SK-N-SH (cell line): Measurements from ENCODE around the gene C1orf52. TPM values are rescaled to one million over a fixed set of nuclear protein-coding genes. Genes with fewer than 3 reads are reported as not detected.

Experiments
- CTCF ChIA-PET: fragments of 300-600, 350-600 bp; formaldehyde crosslinking; extraction: SDS; loops from one replicate; lab custom pipeline; 2021; lab: Yijun Ruan, JAX
- POLR2A ChIA-PET: fragments of 350-600 bp; sonication (Branson Sonifier 250); formaldehyde crosslinking; extraction: SDS; loops from one replicate; lab custom pipeline; 2020; ENCODE audit warnings: antibody characterized with exemption, inconsistent platforms; lab: Yijun Ruan, JAX
- DNase-seq: peaks from one replicate; pipeline ENCODE4 v3.0.0; 2012
- H2AFZ ChIP-seq: fragments of 200-600 bp; sonication (generic); 2 replicates; pipeline ENCODE4 v1.8.1; 2016; ENCODE audit warnings: antibody characterized with exemption, mild to moderate bottlenecking, low read depth
- H3F3A ChIP-seq: fragments of 200-600 bp; sonication (generic); replicated peaks from 2 replicates; pipeline ENCODE3; 2016; ENCODE audit warnings: antibody characterized with exemption, mild to moderate bottlenecking; ENCODE audit not compliant: insufficient read depth
- H3K27ac ChIP-seq, 2 experiments: fragments of 200-500 bp in 1 of 2; fragments of 200-600 bp in 1 of 2; sonication (Bioruptor generic) in 1 of 2; sonication (generic), shearing (Covaris generic) in 1 of 2; 2 replicates each; pipeline versions ENCODE4 v1.5.1 to v1.6.1; 2014 to 2016; ENCODE audit warnings: low read depth in 2 of 2, inconsistent platforms in 1 of 2, low read length in 1 of 2, mild to moderate bottlenecking in 1 of 2, mixed read lengths in 1 of 2
- H3K27me3 ChIP-seq: fragments of 200-600 bp; sonication (generic), shearing (Covaris generic); 2 replicates; pipeline ENCODE4 v1.6.1; 2016; ENCODE audit warnings: mixed run types; ENCODE audit not compliant: insufficient read depth
- H3K36me3 ChIP-seq, 2 experiments: fragments of 200-500 bp in 1 of 2; fragments of 200-600 bp in 1 of 2; sonication (Bioruptor generic) in 1 of 2; sonication (generic) in 1 of 2; replicated peaks in 1 of 2; 2 replicates each; pipeline versions ENCODE3 to v1.5.1; 2014 to 2016; ENCODE audit warnings: low read length in 1 of 2, mild to moderate bottlenecking in 1 of 2; ENCODE audit not compliant: insufficient read depth in 2 of 2, control insufficient read depth in 1 of 2
- H3K4me1 ChIP-seq, 2 experiments: fragments of 200-500 bp in 1 of 2; fragments of 200-600 bp in 1 of 2; sonication (Bioruptor generic) in 1 of 2; sonication (generic), shearing (Covaris generic) in 1 of 2; 2 replicates each; pipeline versions ENCODE4 v1.5.1 to v1.6.1; 2014 to 2016; ENCODE audit warnings: low read depth in 1 of 2, low read length in 1 of 2, mixed run types in 1 of 2; ENCODE audit not compliant: insufficient read depth in 2 of 2, control insufficient read depth in 1 of 2
- H3K4me2 ChIP-seq: fragments of 200-600 bp; sonication (generic), shearing (Covaris generic); 2 replicates; pipeline ENCODE4 v1.6.1; 2017; ENCODE audit warnings: mixed run types
- H3K4me3 ChIP-seq, 2 experiments: fragments of 200-500 bp in 1 of 2; fragments of 200-600 bp in 1 of 2; sonication (Bioruptor generic) in 1 of 2; sonication (generic), shearing (Covaris generic) in 1 of 2; 2 replicates each; pipeline versions ENCODE4 v1.5.1 to v1.8.1; 2014 to 2016; ENCODE audit warnings: low read depth in 2 of 2, inconsistent platforms in 1 of 2, low read length in 1 of 2, mild to moderate bottlenecking in 1 of 2, mixed read lengths in 1 of 2, moderate library complexity in 1 of 2
- H3K79me2 ChIP-seq: fragments of 200-600 bp; sonication (generic); 2 replicates; pipeline ENCODE4 v1.8.1; 2017; ENCODE audit warnings: mild to moderate bottlenecking; ENCODE audit not compliant: insufficient read depth
- H3K9ac ChIP-seq: fragments of 200-600 bp; sonication (generic); 2 replicates; pipeline ENCODE4 v1.6.1; 2017; ENCODE audit warnings: mixed run types
- H3K9me2 ChIP-seq: fragments of 200-600 bp; sonication (generic); 2 replicates; pipeline ENCODE4 v1.6.1; 2017; ENCODE audit warnings: mixed run types
- H3K9me3 ChIP-seq: fragments of 200-600 bp; sonication (generic); 2 replicates; pipeline ENCODE4 v1.6.1; 2017; ENCODE audit warnings: mixed run types, mild to moderate bottlenecking, moderate library complexity
- H4K20me1 ChIP-seq: fragments of 200-600 bp; sonication (generic); 2 replicates; pipeline ENCODE4 v1.6.1; 2017; ENCODE audit warnings: mild to moderate bottlenecking, mixed run types; ENCODE audit not compliant: insufficient read depth
- CHD2 ChIP-seq: fragments of 150-350 bp; IDR thresholded peaks from 2 replicates; pipeline ENCODE4 v1.6.1; 2018; ENCODE audit warnings: low read length; ENCODE audit not compliant: partially characterized antibody
- EP300 ChIP-seq, 2 experiments: IDR thresholded peaks; 2 replicates each; pipeline versions ENCODE4 v1.4.0 to v1.6.1; 2012; ENCODE audit warnings: borderline replicate concordance in 1 of 2, low read depth in 1 of 2, low read length in 1 of 2
- FOXM1 ChIP-seq: IDR thresholded peaks from 2 replicates; pipeline ENCODE4 v1.4.0; 2012; ENCODE audit warnings: low read depth, mild to moderate bottlenecking
- GABPA ChIP-seq: IDR thresholded peaks from 2 replicates; pipeline ENCODE4 v1.4.0; 2012; ENCODE audit warnings: low read depth, mild to moderate bottlenecking
- GATA2 ChIP-seq: sonication (generic); formaldehyde crosslinking; IDR thresholded peaks from 2 replicates; pipeline ENCODE4 v1.5.0; 2020; ENCODE audit warnings: mild to moderate bottlenecking, missing genetic modification reagents
- JUND ChIP-seq: IDR thresholded peaks from 2 replicates; pipeline ENCODE4 v1.4.0; 2012
- MAX ChIP-seq: IDR thresholded peaks from 2 replicates; pipeline ENCODE4 v1.4.0; 2012; ENCODE audit warnings: low read depth
- MEF2A ChIP-seq: IDR thresholded peaks from 2 replicates; pipeline ENCODE4 v1.4.0; 2012; ENCODE audit warnings: low read depth, borderline replicate concordance
- MXI1 ChIP-seq: IDR thresholded peaks from 2 replicates; pipeline ENCODE4 v1.6.1; 2012; ENCODE audit warnings: mild to moderate bottlenecking, low read depth, low read length, improper control_type of control experiment
- POLR2AphosphoS5 ChIP-seq: IDR thresholded peaks from 2 replicates; pipeline ENCODE4 v1.6.1; 2012; ENCODE audit warnings: low read depth, low read length
- RAD21 ChIP-seq: IDR thresholded peaks from 2 replicates; pipeline ENCODE4 v1.6.1; 2012; ENCODE audit warnings: mild to moderate bottlenecking, low read length
- REST ChIP-seq: IDR thresholded peaks from 2 replicates; pipeline ENCODE4 v1.6.1; 2012; ENCODE audit warnings: mild to moderate bottlenecking, low read depth, low read length, moderate library complexity
- RXRA ChIP-seq: IDR thresholded peaks from 2 replicates; pipeline ENCODE4 v1.4.0; 2012; ENCODE audit warnings: low read depth, mild to moderate bottlenecking, borderline replicate concordance
- TAF1 ChIP-seq: IDR thresholded peaks from 2 replicates; pipeline ENCODE4 v1.6.1; 2012; ENCODE audit warnings: low read depth, mild to moderate bottlenecking, low read length, moderate library complexity, borderline replicate concordance
- TEAD4 ChIP-seq: IDR thresholded peaks from 2 replicates; pipeline ENCODE4 v1.4.0; 2012; ENCODE audit warnings: mild to moderate bottlenecking, borderline replicate concordance; ENCODE audit not compliant: insufficient read depth
- YY1 ChIP-seq: IDR thresholded peaks from 2 replicates; pipeline ENCODE4 v1.4.0; 2012; ENCODE audit warnings: low read depth, mild to moderate bottlenecking
- WGBS: methylation state at CpG from one replicate; pipeline ENCODE4 v1.1.6; 2017; ENCODE audit warnings: low lambda C conversion rate; 5-methylcytosine and 5-hydroxymethylcytosine counted together
- polyA plus RNA-seq, 3 experiments: library from polyadenylated mRNA; depleted of rRNA; stranded (reverse); fragments of >200 nt; gene quantifications; 2 replicates each; pipeline ENCODE4 v1.2.3, GENCODE V29; 2012
- TF ChIP-seq, protein P1 (sequence below): fragments of 150-350 bp; IDR thresholded peaks from 2 replicates; pipeline ENCODE4 v1.6.1; 2016; ENCODE audit warnings: mild to moderate bottlenecking, low read depth, low read length
- TF ChIP-seq, protein P2 (sequence below): IDR thresholded peaks from 2 replicates; pipeline ENCODE4; 2012

C1orf52 gene
- polyA plus RNA-seq, 1 of the 3 experiments (the other 2 are of a cell fraction), result 23.4 TPM

DNA sequence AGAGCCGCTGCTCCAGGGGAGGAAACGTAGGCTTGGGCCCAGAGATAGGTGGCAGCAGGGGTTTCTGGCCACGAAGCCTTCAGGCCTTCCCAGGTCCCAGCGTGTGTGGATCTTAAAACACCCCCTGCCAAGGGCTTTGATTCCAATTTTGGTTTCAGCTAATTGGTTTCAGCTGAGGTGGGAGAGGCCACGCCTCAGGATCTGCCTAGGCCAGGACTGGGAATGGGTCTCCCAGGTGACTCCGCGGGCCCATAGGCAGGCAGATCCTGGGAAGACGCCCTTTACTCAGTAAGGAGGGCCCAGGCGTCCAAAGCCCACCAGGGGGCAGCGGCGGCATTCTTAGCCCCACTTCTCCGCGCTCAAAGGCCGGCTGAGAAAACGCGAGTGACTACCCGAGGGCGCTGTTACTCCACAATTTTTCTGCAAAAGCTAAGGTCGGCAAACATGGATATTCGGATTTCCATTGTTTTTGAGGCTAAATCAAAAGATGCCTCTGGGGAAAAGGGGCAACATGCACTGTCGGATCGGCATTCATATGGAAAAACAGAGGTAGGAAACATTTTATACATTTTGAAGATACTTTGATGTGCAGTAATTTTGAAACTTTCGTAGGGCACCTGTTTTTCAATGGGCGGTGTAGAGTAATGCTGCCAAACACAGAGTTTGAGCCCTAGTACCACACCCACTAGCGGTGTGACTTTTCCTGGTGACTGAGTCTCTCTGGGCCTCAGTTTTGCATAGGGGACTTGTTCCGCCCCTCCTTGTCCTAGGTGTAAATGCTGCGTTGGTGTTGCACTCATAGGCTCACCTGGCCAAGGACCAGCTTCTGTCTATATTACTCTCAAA is 48.7 kb upstream of the C1orf52 start (continued):
- TF ChIP-seq REST (no peak), MEF2A (no peak), CHD2 (peak; percentile 25), RAD21 (peak; percentile 100), GABPA (no peak), TEAD4 (no peak), MAX (no peak; the same call in 1 of the 2 replicates), EP300 (IDR thresholded peaks at IDR 0.05; ENCODE audit: borderline replicate concordance in 1 of 2, low read depth in 1 of 2, low read length in 1 of 2) (peak in 1 of 2 experiments; percentile 26; a peak in 1 of 4 replicates)
- TF ChIP-seq, protein P1, sequence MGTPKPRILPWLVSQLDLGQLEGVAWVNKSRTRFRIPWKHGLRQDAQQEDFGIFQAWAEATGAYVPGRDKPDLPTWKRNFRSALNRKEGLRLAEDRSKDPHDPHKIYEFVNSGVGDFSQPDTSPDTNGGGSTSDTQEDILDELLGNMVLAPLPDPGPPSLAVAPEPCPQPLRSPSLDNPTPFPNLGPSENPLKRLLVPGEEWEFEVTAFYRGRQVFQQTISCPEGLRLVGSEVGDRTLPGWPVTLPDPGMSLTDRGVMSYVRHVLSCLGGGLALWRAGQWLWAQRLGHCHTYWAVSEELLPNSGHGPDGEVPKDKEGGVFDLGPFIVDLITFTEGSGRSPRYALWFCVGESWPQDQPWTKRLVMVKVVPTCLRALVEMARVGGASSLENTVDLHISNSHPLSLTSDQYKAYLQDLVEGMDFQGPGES, result no peak

DNA sequence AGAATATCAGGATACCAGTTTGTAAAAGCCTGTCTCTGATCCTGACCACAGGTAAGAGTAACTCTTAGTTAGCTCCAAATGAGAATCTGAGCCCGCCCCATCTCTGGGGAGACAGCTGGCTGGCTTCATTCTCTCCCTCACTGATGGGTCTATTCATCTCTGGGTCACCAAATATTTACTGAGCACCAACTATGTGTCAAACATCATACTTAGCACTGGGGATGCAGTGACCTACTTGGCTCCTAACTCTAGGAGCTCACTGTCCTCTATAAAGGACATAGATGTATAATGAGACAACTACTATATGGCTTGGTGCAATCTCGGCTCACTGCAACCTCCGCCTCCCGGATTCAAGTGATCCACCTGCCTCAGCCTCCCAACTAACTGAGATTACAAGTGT is 46.8 kb upstream of the C1orf52 start:
- CTCF ChIA-PET, result interaction anchor here (1.0 to 2.3 kb wide), 3 partner anchors 239 to 712 kb away, joined by 3 to 12 read pairs (median 4); no protein-coding TSS in a partner anchor
- Histone ChIP-seq H3K27me3 (no peaks in the 10 kb centered on the region), H3K27ac (no peak overlapping the region), H3K9me3 (no peaks in the 10 kb centered on the region), H3F3A (peaks cover 17% of the 10 kb centered on the region), H3K79me2 (peaks cover 5% of the 10 kb centered on the region; the same call in 1 of the 2 replicates), H3K36me3 (no peaks in the 10 kb centered on the region), H3K4me2 (no peak overlapping the region), H3K9me2 (no peaks in the 10 kb centered on the region), H4K20me1 (no peaks in the 10 kb centered on the region), H3K4me3 (no peak overlapping the region), H3K9ac (no peak overlapping the region), H3K4me1 (peaks cover 0 to 7% of the 10 kb centered on the region in 2 experiments; a peak in 2 of 4 replicates), H2AFZ (no peak overlapping the region)
- 84% methylated on average over 4 of the region's 4 CpGs for WGBS
- POLR2A ChIA-PET, result no interaction called here
- DNase-seq, result no peak
- no peak for TF ChIP-seq CHD2
- no peak for TF ChIP-seq JUND
- no peak for TF ChIP-seq TEAD4
- TF ChIP-seq RXRA, result no peak
- no peak for TF ChIP-seq TAF1
- no peak for TF ChIP-seq REST
- TF ChIP-seq, protein P2, sequence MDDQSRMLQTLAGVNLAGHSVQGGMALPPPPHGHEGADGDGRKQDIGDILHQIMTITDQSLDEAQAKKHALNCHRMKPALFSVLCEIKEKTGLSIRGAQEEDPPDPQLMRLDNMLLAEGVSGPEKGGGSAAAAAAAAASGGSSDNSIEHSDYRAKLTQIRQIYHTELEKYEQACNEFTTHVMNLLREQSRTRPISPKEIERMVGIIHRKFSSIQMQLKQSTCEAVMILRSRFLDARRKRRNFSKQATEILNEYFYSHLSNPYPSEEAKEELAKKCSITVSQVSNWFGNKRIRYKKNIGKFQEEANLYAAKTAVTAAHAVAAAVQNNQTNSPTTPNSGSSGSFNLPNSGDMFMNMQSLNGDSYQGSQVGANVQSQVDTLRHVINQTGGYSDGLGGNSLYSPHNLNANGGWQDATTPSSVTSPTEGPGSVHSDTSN, result no peak
- TF ChIP-seq MXI1, result no peak
- no peak for TF ChIP-seq POLR2AphosphoS5
- no peak for TF ChIP-seq YY1
- TF ChIP-seq MAX, result no peak
- TF ChIP-seq FOXM1, result no peak
- no peak for TF ChIP-seq GABPA
- no peak for TF ChIP-seq GATA2 (CRISPR knock-in tag)
